DOHH2 (cell line): ENCODE data around the gene KRT80.
A peak's percentile ranks its signal among the peaks of the same experiment; 100 is the strongest.

Experiments used
- CTCF ChIP-seq: fragments of 200-600 bp; sonication (generic); IDR thresholded peaks from one replicate; pipeline ENCODE4 v1.5.1; 2014; ENCODE audit warnings: antibody characterized with exemption, mild to moderate bottlenecking, low read depth, low read length; ENCODE audit not compliant: poor library complexity, severe bottlenecking
- EZH2phosphoT487 ChIP-seq: fragments of 200-600 bp; sonication (generic); IDR thresholded peaks from 2 replicates; pipeline ENCODE4 v1.6.1; 2017; ENCODE audit warnings: borderline replicate concordance, mild to moderate bottlenecking, antibody characterized with exemption, low read length, moderate library complexity, mixed read lengths

- peak; percentile 98 for TF ChIP-seq CTCF
- TF ChIP-seq EZH2phosphoT487, result no peak
Measured at GRCh38 chr12:52156757-52157565, 34.9 kb downstream of the KRT80 start.
